NCI-H1417 (cell line): Measurements from ENCODE around the gene RAI14.
A peak's percentile ranks its signal among the peaks of the same experiment; 100 is the strongest.

Experiments used
- DNase-seq, 3 experiments: peaks; one replicate each; lab custom pipeline; 2025; lab: John Stamatoyannopoulos, UW

Gene RAI14

DNA sequence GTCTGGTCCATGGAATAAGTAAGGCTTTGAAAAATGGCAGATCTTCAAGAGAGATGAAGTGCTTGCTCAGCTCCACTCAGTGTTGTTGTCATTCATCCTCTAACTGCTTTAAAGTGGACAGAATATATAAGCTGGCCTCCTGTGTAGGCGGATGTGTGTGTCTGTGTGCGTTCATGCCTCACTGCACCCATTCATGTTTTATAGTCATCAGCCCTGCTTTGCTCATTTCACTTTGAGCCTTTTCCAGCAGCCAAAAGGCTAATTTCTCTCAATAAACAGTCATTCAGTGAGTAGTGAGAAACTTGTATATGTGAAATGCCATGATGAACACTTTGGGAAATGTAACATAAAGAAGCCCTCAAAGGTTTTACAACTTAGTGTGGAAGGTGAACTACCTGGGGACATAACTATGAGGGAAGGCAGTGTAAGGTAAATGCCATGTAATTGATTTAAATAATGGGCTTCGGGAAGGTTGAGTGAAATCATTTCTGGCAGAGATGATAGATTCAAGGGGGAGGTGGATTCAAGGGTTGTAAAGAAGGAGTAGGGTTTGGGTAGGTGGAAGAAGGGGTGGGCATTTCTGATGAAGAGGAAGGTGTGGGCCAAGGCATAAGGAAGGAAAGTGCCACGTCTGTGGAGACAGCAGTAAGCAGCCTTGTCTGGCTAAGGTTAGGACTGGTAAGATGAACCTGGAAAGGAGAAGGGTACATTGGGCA lies 198.5 kb downstream of the RAI14 start:
- peak; percentile 72 to 94 (median 80) for DNase-seq

DNA sequence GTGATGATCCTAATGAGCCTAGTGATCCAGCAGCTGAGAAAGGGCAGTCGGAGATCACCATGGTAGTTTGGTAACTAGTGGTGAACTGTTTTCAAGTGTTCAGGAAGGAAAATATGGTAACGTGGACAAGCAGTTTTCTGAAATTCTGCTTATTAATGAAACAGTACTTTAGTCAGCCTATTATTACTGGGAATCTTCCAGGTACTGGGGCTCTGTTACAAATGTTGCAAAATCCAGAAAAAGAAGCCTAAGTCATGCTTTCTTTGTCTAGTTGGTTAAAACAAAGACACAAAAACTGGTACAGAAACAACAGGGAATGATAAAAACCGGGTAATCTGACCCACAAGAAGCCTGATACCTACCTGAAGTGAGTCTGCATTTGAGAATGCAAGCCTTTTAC lies 201.0 kb downstream of the RAI14 start:
- DNase-seq = no peak

DNA sequence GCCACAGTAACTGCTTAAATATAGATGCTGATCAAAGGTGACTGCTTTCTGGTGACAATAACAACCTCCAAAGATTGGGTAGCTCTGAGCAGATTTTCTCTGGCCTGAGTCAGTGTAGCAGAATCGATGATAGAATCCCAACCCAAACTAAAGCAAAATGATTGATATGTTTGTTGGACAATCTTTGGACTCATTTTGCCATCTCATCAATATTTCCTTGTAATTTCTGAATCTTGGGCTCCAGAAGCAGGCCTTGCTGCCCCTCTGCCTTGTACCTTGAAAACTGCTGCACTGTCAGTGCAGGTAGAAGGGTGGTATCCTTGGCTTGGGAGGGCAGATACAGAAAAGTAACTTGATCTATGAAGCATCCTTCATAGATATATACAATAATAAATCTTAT lies 201.8 kb downstream of the RAI14 start:
- no peak for DNase-seq

DNA sequence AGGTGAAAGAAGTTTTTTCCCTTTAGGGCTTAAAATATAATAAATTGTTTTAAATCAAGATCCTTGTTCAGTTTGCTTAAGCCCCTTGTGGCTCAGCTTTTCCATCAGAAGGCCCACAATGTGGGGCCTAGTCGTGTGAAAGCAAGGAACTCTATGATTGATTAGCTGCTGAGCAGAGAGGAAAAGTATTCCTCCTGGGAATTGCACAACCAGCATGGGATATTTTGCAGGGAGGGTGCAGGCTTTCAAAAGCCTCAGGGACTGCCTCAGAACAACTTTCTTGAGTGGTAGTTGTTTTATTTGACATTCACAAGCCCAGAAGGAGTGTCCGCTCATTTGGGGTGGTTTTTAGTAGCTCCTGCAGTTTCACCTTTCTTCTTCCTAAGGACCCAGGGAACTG lies 202.7 kb downstream of the RAI14 start:
- no peak for DNase-seq

DNA sequence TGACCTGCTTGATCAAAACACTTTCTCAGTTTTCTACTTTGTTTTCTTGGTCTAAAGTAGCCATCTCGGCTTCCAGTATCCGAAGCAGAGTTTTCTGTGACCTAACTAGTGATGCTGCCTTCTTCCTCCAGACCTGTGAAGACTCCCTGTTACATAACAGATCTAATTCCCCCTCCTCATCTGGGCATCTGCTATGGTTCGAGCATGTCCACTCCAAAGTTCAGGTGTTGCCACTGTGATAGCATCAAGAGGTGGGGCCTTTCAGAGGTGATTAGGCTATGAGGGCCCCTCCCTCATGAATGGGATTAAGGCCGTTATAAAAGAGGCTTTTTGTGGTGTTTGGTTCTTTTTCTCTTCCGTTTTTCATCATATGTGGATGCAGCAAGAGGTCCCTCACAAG lies 203.1 kb downstream of the RAI14 start:
- DNase-seq = no peak

DNA sequence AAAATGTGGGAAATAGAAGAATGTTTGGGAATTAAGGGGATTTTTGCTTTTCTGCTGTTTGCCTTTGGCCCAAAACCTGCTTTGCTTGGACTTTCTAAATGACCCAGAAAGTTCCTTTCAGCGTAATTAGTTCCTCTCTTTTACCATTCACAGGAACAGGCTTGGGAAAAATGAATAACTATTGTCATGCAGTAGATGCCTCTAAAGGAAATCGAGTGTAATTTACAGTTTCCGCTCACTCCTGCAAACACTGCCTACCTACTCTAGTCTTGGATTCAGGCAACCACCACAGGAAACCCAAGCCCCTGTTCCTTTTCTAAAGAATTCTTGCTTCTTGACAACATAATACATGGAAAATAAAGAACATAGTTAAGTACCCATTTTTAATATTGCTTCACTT lies 207.8 kb downstream of the RAI14 start:
- DNase-seq = no peak

DNA sequence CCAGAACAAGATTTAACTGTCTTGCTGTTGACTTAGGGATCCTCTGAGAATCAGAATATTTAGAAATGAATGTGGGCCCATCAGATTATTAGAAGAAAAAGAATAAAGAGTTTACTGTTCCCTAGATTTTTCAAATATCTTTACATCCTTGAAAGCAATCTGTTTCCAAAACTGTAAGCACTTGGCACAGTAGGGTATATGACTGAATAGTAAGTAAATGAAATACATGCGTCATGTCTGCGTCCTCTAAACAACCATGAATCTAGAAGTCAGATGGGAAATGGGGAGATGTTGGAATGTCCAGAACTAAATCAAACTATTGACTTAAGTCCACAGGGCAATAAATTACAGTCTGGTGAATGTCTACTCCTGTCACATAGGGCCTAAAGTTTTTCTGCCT lies 209.0 kb downstream of the RAI14 start:
- DNase-seq = no peak

DNA sequence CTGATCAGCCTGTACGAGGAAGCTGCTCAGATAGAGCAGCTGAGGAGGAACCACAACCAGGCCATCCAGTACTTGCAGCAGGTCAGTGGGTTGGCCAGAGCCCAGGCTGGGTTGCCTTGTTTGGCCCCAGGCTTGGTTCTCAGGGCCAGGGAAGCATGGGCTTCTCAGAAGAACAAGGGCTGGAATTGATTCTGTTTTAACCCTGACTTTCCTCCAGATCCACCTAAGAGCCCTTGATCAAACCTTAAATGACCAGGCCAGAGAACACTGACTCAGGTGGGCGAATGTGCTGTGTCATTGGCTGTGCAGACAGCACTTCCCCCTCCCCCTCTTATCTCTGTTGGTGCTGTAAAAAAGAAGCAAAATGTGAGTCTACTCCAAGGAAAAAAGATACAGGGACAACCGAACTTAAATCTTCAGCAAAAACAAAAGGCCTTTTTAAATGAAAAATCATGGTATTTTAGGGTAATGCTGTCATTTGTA lies 210.9 kb downstream of the RAI14 start:
- no peak for DNase-seq

DNA sequence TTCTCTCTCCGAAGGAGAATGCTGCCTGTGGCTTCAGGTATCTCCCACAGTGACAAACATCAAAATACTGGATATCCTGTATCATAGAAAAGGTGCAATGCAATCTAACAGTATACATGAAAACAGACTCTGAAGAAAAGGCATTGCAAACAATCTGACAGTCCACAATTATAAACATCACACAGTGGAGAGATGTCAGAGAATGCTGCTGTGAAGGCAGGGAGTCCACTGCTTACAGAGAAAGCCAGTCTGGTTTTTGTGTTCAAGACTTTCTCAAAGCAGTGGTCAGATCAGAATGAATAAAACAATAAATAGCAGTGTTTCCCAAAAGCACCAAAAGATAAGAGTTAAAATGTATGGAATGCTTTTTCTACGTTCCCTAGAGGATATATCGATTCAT lies 211.5 kb downstream of the RAI14 start:
- no peak for DNase-seq

DNA sequence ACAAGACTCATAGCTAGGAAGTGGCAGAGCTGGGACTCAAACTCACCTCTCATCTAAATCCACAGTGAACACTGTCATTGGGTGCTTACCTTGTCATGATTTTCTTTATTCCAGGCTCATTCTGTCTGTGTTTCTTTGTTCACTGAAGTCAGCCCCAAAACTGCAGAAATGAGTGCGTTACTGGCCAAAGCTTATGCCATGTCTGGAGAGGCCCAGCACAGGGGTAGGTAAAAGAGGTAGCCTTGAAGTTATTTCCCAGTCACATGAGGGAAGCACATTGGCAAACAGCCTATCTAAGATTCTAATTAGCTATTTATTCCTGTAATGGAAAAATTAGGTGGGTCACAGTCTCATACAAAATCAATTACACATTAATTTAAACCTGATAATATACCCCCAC lies 212.7 kb downstream of the RAI14 start:
- DNase-seq = no peak

DNA sequence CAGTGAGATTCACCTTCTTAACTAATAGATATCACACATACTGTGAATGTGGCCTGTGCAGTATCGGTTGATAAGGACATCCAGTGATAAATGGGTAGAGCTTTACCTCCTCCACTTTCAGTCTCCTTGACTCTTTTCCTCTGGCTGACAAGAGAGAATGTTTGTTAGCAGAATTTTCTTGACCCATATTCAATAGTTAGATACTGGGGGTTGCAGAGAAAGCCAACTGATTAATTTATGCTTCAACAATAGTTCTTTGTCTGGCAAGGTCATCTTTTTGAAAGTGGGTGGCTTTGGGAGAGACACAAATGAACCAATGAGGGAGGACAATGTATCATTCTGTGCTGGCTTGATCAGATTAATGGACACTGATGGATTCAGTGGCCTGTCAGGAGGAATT lies 213.1 kb downstream of the RAI14 start:
- DNase-seq = no peak

DNA sequence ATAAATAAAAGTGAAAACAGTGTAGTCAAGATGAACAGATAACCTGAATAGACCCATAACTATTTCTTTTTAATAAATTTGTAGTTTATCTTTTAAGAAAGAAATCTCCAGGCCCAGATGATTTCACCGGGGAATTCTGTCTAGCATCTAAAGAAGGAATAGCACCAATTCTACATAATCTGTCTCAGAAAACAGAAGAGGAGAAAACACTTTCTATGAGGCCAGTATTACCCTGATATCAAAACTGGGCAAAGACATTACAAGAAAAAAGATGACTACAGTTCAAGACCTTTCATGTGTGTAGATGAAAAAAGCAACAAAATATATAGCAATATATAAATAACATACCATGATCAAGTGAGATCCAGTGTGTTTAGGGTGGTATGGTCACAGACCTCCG lies 214.3 kb downstream of the RAI14 start:
- no peak for DNase-seq

DNA sequence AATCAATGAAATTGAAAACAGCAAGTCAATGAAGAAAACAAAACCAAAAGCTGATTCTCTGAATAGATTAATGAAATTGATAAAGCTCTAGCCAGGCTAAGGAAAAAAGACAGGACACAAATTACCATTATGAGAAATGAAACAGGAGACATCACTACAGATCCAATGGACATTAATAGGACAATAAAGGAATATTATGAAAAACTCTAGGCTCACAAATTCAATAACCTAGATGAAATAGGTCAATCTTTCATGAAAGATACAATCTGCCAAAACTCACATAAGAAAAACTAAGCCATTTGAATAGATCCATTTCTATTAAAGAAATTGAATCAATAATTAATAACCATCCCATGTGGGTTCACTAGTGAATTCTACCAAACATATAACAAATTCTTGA lies 220.1 kb downstream of the RAI14 start:
- DNase-seq = no peak

DNA sequence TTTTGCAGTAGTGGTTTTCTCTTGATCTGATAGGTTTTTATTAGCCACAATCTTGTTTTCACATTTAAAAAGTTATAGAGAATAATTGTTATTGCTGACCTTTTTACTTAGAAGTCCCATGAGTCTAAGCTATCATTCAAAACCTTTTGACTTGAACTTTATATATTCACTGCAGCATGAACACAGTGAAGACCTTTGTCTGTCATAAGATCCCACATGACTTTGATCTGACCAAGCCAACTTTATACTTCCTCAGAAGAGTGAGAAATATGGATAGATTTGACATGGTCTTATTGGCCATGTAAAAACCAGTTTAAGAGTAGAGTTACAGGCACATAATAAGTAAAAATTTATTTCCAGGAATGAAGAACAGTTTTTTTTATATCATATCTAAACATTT lies 225.1 kb downstream of the RAI14 start:
- DNase-seq = no peak
